Fibroblast of villous mesenchyme (primary cell): ENCODE results near the gene NABP2. TPM values are rescaled to one million over a fixed set of nuclear protein-coding genes. Genes with fewer than 3 reads are reported as not detected.

Experiments used
- DNase-seq: peaks from one replicate; pipeline ENCODE4 v3.0.0-alpha.2; 2010; ENCODE audit warnings: low read depth
- H3K4me3 ChIP-seq: 2 replicates; pipeline ENCODE4 v1.5.1; 2011; ENCODE audit warnings: low read depth, mild to moderate bottlenecking, low read length
- CTCF ChIP-seq: IDR thresholded peaks from 2 replicates; pipeline ENCODE4 v1.5.1; 2012; ENCODE audit warnings: low read depth, mild to moderate bottlenecking, low read length; ENCODE audit not compliant: insufficient read depth
- total RNA-seq: library from RNA; depleted of rRNA; stranded (reverse); fragments of >200 nt; gene quantifications from 2 replicates; pipeline ENCODE4 v1.2.3, GENCODE V29; 2012

Gene NABP2
- total RNA-seq, 1 donor: 23.3 TPM

GRCh38 chr12:56221757-56222530 is 2.2 kb upstream of the NABP2 start, which contains the start of gene RNF41:
Gene RNF41, minus strand, starts transcription at chr12:56221922. Its CDS starts 7,875 bp downstream, at chr12:56214047.
- peak within 1 kb of the TSS; percentile 88 for H3K4me3 ChIP-seq
- DNase-seq: peak; percentile 99
- TF ChIP-seq CTCF: no peak

- peak overlapping the region; percentile 88 for H3K4me3 ChIP-seq
- no peak for DNase-seq
- TF ChIP-seq CTCF: no peak
Measured at GRCh38 chr12:56222531-56222895, 1.6 kb upstream of the NABP2 start.

GRCh38 chr12:56223571-56224101 is 506 bp upstream of the NABP2 start:
- no peak for TF ChIP-seq CTCF

GRCh38 chr12:56224954-56225353 is 812 bp downstream of the NABP2 start:
- peak overlapping the region; percentile 70 for H3K4me3 ChIP-seq
- DNase-seq: no peak
- TF ChIP-seq CTCF: no peak

More at GRCh38 chr12:56223571-56224101, 506 bp upstream of the NABP2 start:
- no peak for DNase-seq
- peak overlapping the region; percentile 24 for H3K4me3 ChIP-seq

GRCh38 chr12:56229082-56229481 is 4.9 kb downstream of the NABP2 start:
- TF ChIP-seq CTCF: no peak
- DNase-seq: no peak
- no peak overlapping the region for H3K4me3 ChIP-seq

GRCh38 chr12:56229916-56230431 is 5.8 kb downstream of the NABP2 start, which contains the start of gene SLC39A5:
Gene SLC39A5, plus strand, starts transcription at chr12:56230051. Its CDS starts 1,224 bp downstream, at chr12:56231275.
- TF ChIP-seq CTCF: no peak
- no peak within 1 kb of the TSS for H3K4me3 ChIP-seq
- DNase-seq: no peak
